ENCODE results near the gene C1orf174.

C1orf174 gene

DNA sequence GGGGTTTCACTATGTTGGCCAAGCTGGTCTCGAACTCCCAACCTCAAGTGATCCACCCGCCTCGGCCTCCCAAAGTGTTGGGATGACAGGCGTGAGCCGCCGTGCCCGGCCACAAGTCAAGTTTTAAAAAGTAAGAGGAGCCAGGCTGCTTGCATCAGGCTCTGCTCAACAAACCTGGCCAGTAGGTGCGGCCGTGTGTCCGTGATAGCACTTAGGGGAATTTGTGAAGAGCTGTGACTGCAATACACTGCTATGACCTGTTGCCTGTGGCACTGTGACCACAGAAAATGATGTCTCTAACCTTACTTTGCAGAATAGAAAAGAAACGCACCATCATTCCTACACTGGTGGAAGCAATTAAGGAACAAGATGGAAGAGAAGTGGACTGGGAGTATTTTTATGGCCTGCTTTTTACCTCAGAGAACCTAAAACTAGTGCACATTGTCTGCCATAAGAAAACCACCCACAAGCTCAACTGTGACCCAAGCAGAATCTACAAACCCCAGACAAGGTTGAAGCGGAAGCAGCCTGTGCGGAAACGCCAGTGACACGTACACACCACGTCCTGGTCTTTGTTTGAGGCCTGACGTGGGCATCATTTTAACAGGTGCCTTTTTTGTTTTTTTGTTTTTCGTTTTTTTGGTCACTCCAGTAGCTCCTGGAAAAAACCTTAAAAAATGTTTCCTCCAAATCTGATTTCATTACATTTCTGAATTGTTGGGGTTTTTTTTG, 16.7 kb downstream of the C1orf174 start:
- Histone ChIP-seq H3K36me3 (peaks cover 14% of the 10 kb centered on the region), H3K27ac (no peak overlapping the region), H3K9me3 (ENCODE audit: severe bottlenecking) (no peaks in the 10 kb centered on the region), H3K4me3 (ENCODE audit: low read depth, low read length) (no peak overlapping the region), H3K27me3 (ENCODE audit: insufficient read depth, low read depth, severe bottlenecking) (no peaks in the 10 kb centered on the region)
- TF ChIP-seq, protein P1, sequence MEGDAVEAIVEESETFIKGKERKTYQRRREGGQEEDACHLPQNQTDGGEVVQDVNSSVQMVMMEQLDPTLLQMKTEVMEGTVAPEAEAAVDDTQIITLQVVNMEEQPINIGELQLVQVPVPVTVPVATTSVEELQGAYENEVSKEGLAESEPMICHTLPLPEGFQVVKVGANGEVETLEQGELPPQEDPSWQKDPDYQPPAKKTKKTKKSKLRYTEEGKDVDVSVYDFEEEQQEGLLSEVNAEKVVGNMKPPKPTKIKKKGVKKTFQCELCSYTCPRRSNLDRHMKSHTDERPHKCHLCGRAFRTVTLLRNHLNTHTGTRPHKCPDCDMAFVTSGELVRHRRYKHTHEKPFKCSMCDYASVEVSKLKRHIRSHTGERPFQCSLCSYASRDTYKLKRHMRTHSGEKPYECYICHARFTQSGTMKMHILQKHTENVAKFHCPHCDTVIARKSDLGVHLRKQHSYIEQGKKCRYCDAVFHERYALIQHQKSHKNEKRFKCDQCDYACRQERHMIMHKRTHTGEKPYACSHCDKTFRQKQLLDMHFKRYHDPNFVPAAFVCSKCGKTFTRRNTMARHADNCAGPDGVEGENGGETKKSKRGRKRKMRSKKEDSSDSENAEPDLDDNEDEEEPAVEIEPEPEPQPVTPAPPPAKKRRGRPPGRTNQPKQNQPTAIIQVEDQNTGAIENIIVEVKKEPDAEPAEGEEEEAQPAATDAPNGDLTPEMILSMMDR (IDR thresholded peaks at IDR 0.05; ENCODE audit: low read depth, low read length), result no peak
- no peak for DNase-seq

DNA sequence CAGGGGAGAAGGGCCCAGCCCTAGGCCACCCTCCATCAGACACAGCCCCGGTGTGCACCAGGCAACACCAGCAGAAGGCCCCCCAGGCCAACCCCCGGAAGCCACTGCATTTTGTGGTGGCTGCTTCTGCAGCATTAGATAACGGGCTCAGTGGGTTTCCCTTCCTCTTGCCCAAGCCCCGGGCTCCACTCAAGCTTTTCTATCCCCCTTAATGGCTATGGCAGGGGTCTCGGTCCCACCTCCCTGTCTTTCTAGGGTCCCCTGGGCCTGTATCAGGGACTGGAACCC, 18.9 kb downstream of the C1orf174 start:
- TF ChIP-seq, protein P1 (IDR thresholded peaks at IDR 0.05; ENCODE audit: low read depth, low read length), result no peak
- no peaks in the 10 kb centered on the region for H3K9me3 ChIP-seq (ENCODE audit: severe bottlenecking)
- H3K36me3 ChIP-seq, result peaks cover 5% of the 10 kb centered on the region
- no peaks in the 10 kb centered on the region for H3K27me3 ChIP-seq (ENCODE audit: insufficient read depth, low read depth, severe bottlenecking)
- no peak for DNase-seq
- no peak overlapping the region for H3K4me3 ChIP-seq (ENCODE audit: low read depth, low read length)
- no peak overlapping the region for H3K27ac ChIP-seq

DNA sequence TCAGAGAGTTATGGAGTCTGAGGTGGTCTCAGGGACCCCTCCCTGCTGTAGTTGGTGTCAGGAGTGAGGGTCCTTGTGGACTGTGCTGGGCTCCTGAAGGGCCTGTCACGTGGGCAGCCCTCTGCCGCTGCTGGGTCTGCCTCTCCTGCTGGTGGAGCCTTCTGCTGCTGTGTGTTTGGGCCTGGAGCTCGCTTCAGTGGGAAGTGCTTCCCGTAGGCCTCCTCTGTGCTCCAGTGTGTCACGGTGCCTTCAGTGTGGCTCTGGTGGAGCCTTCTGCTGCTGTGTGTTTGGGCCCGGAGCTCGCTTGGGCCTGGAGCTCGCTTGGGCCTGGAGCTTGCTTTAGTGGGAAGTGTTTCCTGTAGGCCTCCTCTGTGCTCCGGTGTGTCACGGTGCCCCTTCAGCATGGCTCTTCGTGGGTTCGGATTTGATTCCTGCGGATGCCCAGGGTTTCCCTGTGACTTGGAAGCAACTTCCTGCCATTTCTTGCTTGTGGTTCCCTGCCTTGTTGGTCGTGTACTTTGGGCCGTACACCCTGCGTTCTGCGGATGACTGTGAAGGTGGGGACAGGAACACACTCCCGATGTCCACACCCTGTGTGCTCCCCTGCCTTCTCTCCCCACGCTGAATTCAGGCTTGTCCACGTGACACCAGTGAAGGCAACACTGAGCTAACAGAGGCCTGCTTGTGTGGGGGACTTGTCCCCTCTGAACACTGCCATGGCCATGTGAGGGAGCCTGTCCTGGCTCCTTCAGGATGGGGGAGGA, 19.5 kb downstream of the C1orf174 start:
- Histone ChIP-seq H3K27me3 (ENCODE audit: insufficient read depth, low read depth, severe bottlenecking) (no peaks in the 10 kb centered on the region), H3K9me3 (ENCODE audit: severe bottlenecking) (no peaks in the 10 kb centered on the region), H3K27ac (no peak overlapping the region), H3K4me3 (ENCODE audit: low read depth, low read length) (no peak overlapping the region), H3K36me3 (peaks cover 5% of the 10 kb centered on the region)
- TF ChIP-seq, protein P1 (IDR thresholded peaks at IDR 0.05; ENCODE audit: low read depth, low read length), result no peak
- no peak for DNase-seq

DNA sequence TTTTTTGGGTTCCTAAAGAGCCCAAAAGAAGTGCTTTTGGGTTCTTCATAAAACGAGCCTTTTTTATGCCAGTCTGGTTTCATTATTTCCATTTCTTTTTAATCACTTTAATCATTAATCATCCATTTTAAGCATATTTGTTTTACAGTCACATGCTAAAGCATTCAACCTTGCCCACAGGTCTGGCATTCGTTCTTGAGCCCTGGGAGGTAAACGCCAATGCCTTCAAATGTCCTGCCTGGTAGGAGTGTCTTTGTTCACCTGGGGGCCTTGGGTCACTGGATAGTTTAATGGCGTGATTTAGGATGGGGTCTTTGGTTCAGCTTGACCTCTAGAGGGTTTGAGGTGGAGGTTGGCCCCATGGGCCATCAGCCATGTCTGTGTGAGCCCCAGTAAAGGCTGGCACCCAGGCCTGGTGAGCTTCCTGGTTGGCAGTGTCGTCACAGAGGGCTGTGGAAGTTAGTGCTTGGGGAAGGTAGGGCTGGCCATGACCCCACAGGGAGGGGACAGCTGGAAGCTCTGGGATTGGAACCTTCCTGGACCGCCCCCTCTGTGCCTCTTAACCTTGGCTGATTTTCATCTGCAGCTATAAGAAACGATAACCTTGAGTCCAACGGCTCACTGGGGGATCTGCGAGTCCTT, 20.2 kb downstream of the C1orf174 start:
- Histone ChIP-seq H3K27ac (no peak overlapping the region), H3K4me3 (ENCODE audit: low read depth, low read length) (no peak overlapping the region), H3K9me3 (ENCODE audit: severe bottlenecking) (no peaks in the 10 kb centered on the region), H3K27me3 (ENCODE audit: insufficient read depth, low read depth, severe bottlenecking) (no peaks in the 10 kb centered on the region), H3K36me3 (peaks cover 5% of the 10 kb centered on the region)
- DNase-seq, result no peak
- TF ChIP-seq, protein P1 (IDR thresholded peaks at IDR 0.05; ENCODE audit: low read depth, low read length), result no peak

DNA sequence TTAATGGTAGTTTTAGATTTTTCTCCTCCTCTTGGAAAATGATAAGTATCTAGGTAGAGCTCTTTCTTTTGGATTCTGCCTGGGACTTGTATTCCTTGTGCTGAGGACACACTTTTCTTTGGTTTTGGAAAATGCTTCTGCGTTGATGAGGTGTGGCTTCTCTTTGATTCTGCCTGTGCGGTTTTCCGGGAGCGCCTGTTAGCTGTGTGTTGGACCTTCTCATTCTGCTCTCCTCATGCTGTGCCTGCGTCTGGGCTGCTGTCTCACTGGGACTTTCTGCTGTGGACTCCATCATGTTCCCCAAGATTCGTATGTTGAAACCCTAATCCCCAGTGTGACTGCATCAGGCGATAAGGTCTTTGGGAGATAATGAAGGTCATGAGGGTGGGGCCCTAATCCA, 21.0 kb downstream of the C1orf174 start:
- no peak overlapping the region for H3K4me3 ChIP-seq (ENCODE audit: low read depth, low read length)
- H3K27me3 ChIP-seq (ENCODE audit: insufficient read depth, low read depth, severe bottlenecking), result no peaks in the 10 kb centered on the region
- no peak overlapping the region for H3K27ac ChIP-seq
- TF ChIP-seq, protein P1 (IDR thresholded peaks at IDR 0.05; ENCODE audit: low read depth, low read length), result no peak
- no peaks in the 10 kb centered on the region for H3K9me3 ChIP-seq (ENCODE audit: severe bottlenecking)
- DNase-seq, result no peak
- peaks cover 5% of the 10 kb centered on the region for H3K36me3 ChIP-seq

Measured in WERI-Rb-1 (cell line).